MCF 10A (cell line): Measurements from ENCODE around the gene CNTNAP2. TPM values are rescaled to one million over a fixed set of nuclear protein-coding genes. Genes with fewer than 3 reads are reported as not detected.

Experiments used
- Bru-seq: library from RNA; stranded (reverse); fragments of 400-500 nt; gene quantifications from one replicate; lab custom pipeline; 2021; lab: Mats Ljungman, UMichigan
- BruChase-seq, 2 experiments: library from RNA; stranded (reverse); fragments of 400-500 nt; gene quantifications; one replicate each; lab custom pipeline; 2021; lab: Mats Ljungman, UMichigan
- BruUV-seq: library from RNA; stranded (reverse); fragments of 400-500 nt; replicated peaks from 2 replicates; lab custom pipeline; 2021; lab: Mats Ljungman, UMichigan
- CTCF ChIA-PET: fragments of 300-600 bp; sonication (Branson Sonifier 250); formaldehyde crosslinking; extraction: SDS; loops from one replicate; lab custom pipeline; 2021; ENCODE audit warnings: antibody characterized with exemption, inconsistent platforms; lab: Yijun Ruan, JAX
- POLR2A ChIA-PET: fragments of 300-600, 350-650 bp; sonication (Branson Sonifier 250); formaldehyde crosslinking; extraction: SDS; loops from one replicate; lab custom pipeline; 2020; ENCODE audit warnings: antibody characterized with exemption, inconsistent platforms; lab: Yijun Ruan, JAX
- DNase-seq: peaks from one replicate; pipeline ENCODE4 v3.0.0-alpha.2; 2018; ENCODE audit not compliant: unreplicated experiment
- H3K27ac Mint-ChIP-seq: one replicate; pipeline ENCODE4 v1.8.0; 2022; ENCODE audit warnings: mild to moderate bottlenecking, low read depth, mixed read lengths; ENCODE audit not compliant: unreplicated experiment
- H3K27me3 Mint-ChIP-seq: one replicate; pipeline ENCODE4 v1.8.0; 2022; ENCODE audit warnings: mixed read lengths; ENCODE audit not compliant: insufficient read depth, unreplicated experiment
- H3K36me3 Mint-ChIP-seq: one replicate; pipeline ENCODE4 v1.8.0; 2022; ENCODE audit warnings: mild to moderate bottlenecking, moderate library complexity, mixed read lengths; ENCODE audit not compliant: insufficient read depth, unreplicated experiment
- H3K4me1 Mint-ChIP-seq: one replicate; pipeline ENCODE4 v1.8.0; 2022; ENCODE audit warnings: mixed read lengths; ENCODE audit not compliant: insufficient read depth, unreplicated experiment
- H3K4me3 Mint-ChIP-seq: one replicate; pipeline ENCODE4 v1.8.0; 2022; ENCODE audit warnings: mild to moderate bottlenecking, moderate library complexity, mixed read lengths; ENCODE audit not compliant: unreplicated experiment
- H3K9me3 Mint-ChIP-seq: one replicate; pipeline ENCODE4 v1.8.0; 2022; ENCODE audit warnings: mixed read lengths; ENCODE audit not compliant: unreplicated experiment
- CTCF ChIP-seq: fragments of 200-600 bp; IDR thresholded peaks from one replicate; pipeline ENCODE4 v1.8.0; 2022; ENCODE audit warnings: antibody characterized with exemption, mild to moderate bottlenecking; ENCODE audit not compliant: unreplicated experiment
- intact Hi-C: fragments of 100-400 bp; cut with micrococcal nuclease; formaldehyde crosslinking; loops from 2 replicates; pipeline ENCODE4 v1.14.1; 2022
- long read RNA-seq: library from polyadenylated mRNA; stranded (forward); transcript quantifications from one replicate; pipeline ENCODE4 v2.0.0, GENCODE V29; 2022
- total RNA-seq: library from RNA; stranded (reverse); gene quantifications from 2 replicates; pipeline ENCODE4 v1.2.3, GENCODE V29; 2022

Gene CNTNAP2
- 1.0 and 1.1 TPM in 2 replicates for total RNA-seq
- Bru-seq, nascent RNA, result percentile 3 among the genes with signal in this experiment
- percentile 2 among the genes with signal in this experiment for BruChase-seq, experiment 1, labeled RNA remaining after a 6-hour chase
- percentile 2 among the genes with signal in this experiment for BruChase-seq, experiment 2, labeled RNA remaining after a 2-hour chase
- long read RNA-seq, full-length matches to known transcripts, result 5 of 5 reads
- long read RNA-seq, partial matches to known transcripts, result 0 of 5 reads
- long read RNA-seq, other reads (novel, unspliced or antisense), result 0 of 5 reads

- H3K4me1 Mint-ChIP-seq, result no peaks in the 10 kb centered on the region
- peaks cover 37% of the 10 kb centered on the region for H3K27me3 Mint-ChIP-seq
- BruUV-seq, result no TSS peak
- no peak for DNase-seq
- no peaks in the 10 kb centered on the region for H3K36me3 Mint-ChIP-seq
- ChIA-PET POLR2A (interaction anchor here (0.6 kb wide), 1 partner anchor 92 kb away, joined by 3 read pairs; no protein-coding TSS in a partner anchor), CTCF (interaction anchor here (1.0 kb wide), 1 partner anchor 13 kb away, joined by 4 read pairs; no protein-coding TSS in a partner anchor)
- intact Hi-C loops, result loop anchor here (10.0 kb wide), 1 partner anchor 1968 kb away; no protein-coding TSS in a partner anchor
- H3K4me3 Mint-ChIP-seq, result no peak within 1 kb of the TSS
- no peak within 1 kb of the TSS for H3K27ac Mint-ChIP-seq
- no peak for TF ChIP-seq CTCF
- no peaks in the 10 kb centered on the region for H3K9me3 Mint-ChIP-seq
Measured at GRCh38 chr7:146116521-146117222, at the start of gene CNTNAP2. TSS of gene CNTNAP2 (plus strand) at chr7:146116801. CDS start at chr7:146116877, 76 bp downstream.

GRCh38 chr7:146067880-146068279 is 48.7 kb upstream of the CNTNAP2 start:
- Mint-ChIP-seq H3K4me3 (no peak overlapping the region), H3K9me3 (no peaks in the 10 kb centered on the region), H3K27ac (no peak overlapping the region), H3K27me3 (peaks cover 15% of the 10 kb centered on the region), H3K36me3 (no peaks in the 10 kb centered on the region), H3K4me1 (no peaks in the 10 kb centered on the region)
- no TSS peak for BruUV-seq
- intact Hi-C loops, result no loop called here
- POLR2A ChIA-PET, result no interaction called here
- CTCF ChIA-PET, result interaction anchor here (0.7 kb wide), 1 partner anchor 145 kb away, joined by 3 read pairs; no protein-coding TSS in a partner anchor
- TF ChIP-seq CTCF, result no peak
- DNase-seq, result no peak

GRCh38 chr7:146074195-146074765 is 42.3 kb upstream of the CNTNAP2 start:
- H3K36me3 Mint-ChIP-seq, result no peaks in the 10 kb centered on the region
- H3K4me1 Mint-ChIP-seq, result no peaks in the 10 kb centered on the region
- ChIA-PET CTCF (no interaction called here), POLR2A (interaction anchor here (0.8 kb wide), 1 partner anchor 11 kb away, joined by 3 read pairs; no protein-coding TSS in a partner anchor)
- peaks cover 17% of the 10 kb centered on the region for H3K27me3 Mint-ChIP-seq
- intact Hi-C loops, result no loop called here
- H3K4me3 Mint-ChIP-seq, result no peak overlapping the region
- H3K27ac Mint-ChIP-seq, result no peak overlapping the region
- H3K9me3 Mint-ChIP-seq, result no peaks in the 10 kb centered on the region
- DNase-seq, result no peak
- no peak for TF ChIP-seq CTCF
- no TSS peak for BruUV-seq

- H3K9me3 Mint-ChIP-seq, result no peaks in the 10 kb centered on the region
- no peak for DNase-seq
- no TSS peak for BruUV-seq
- H3K27ac Mint-ChIP-seq, result no peak overlapping the region
- no peak for TF ChIP-seq CTCF
- ChIA-PET CTCF (interaction anchor here (0.6 kb wide), 1 partner anchor 843 kb away, joined by 4 read pairs; no protein-coding TSS in a partner anchor), POLR2A (no interaction called here)
- no peaks in the 10 kb centered on the region for H3K36me3 Mint-ChIP-seq
- H3K4me3 Mint-ChIP-seq, result no peak overlapping the region
- intact Hi-C loops, result no loop called here
- H3K27me3 Mint-ChIP-seq, result peaks cover 12% of the 10 kb centered on the region
- no peaks in the 10 kb centered on the region for H3K4me1 Mint-ChIP-seq
Measured at GRCh38 chr7:146076344-146076743, 40.3 kb upstream of the CNTNAP2 start.
